ENCODE measurements around the gene UHMK1.
"Not testable (repeated sequence)": the region's sequence is repeated elsewhere in the genome, so short reads cannot be mapped to it uniquely, and the experiment has no call there.

- TF ChIP-seq EZH2 (IDR thresholded peaks at IDR 0.05; ENCODE audit: borderline replicate concordance); CTCF (IDR thresholded peaks at IDR 0.05; ENCODE audit: poor library complexity): not testable (repeated sequence)
These were observed 35.2 kb upstream of the UHMK1 start for GRCh38 chr1:162462425-162462824.
